KOPT-K1 (cell line): Measurements from ENCODE around the gene HES4.
A peak's percentile ranks its signal among the peaks of the same experiment; 100 is the strongest.

Source experiments
- H3K27ac ChIP-seq: fragments of 200-600 bp; sonication (generic); 2 replicates; pipeline ENCODE4 v1.5.1; 2016; ENCODE audit warnings: antibody characterized with exemption, mild to moderate bottlenecking, low read depth, low read length; ENCODE audit not compliant: poor library complexity, severe bottlenecking
- H3K36me3 ChIP-seq: fragments of 200-600 bp; sonication (generic); 2 replicates; pipeline ENCODE4 v1.5.1; 2017; ENCODE audit warnings: antibody characterized with exemption, mild to moderate bottlenecking, low read length, moderate library complexity; ENCODE audit not compliant: insufficient read depth
- H3K9me3 ChIP-seq: fragments of 200-600 bp; sonication (generic); 2 replicates; pipeline ENCODE4 v1.5.1; 2017; ENCODE audit warnings: antibody characterized with exemption, low read length, mild to moderate bottlenecking; ENCODE audit not compliant: insufficient read depth, poor library complexity, severe bottlenecking

The HES4 gene

GRCh38 chr1:999725-1000356 is at the start of gene HES4:
Gene HES4, minus strand, starts transcription at chr1:1000097. Its CDS starts 124 bp downstream, at chr1:999973.
- no peaks in the 10 kb centered on the region for H3K36me3 ChIP-seq
- H3K27ac ChIP-seq = peak within 1 kb of the TSS; percentile 54
- H3K9me3 ChIP-seq = no peaks in the 10 kb centered on the region

GRCh38 chr1:1048765-1049164 is 48.9 kb upstream of the HES4 start:
- no peaks in the 10 kb centered on the region for H3K9me3 ChIP-seq
- H3K27ac ChIP-seq = no peak overlapping the region
- no peaks in the 10 kb centered on the region for H3K36me3 ChIP-seq

- H3K9me3 ChIP-seq = no peaks in the 10 kb centered on the region
- H3K36me3 ChIP-seq = no peaks in the 10 kb centered on the region
- no peak overlapping the region for H3K27ac ChIP-seq
These were observed 48.1 kb upstream of the HES4 start for GRCh38 chr1:1047963-1048362.

- H3K36me3 ChIP-seq = no peaks in the 10 kb centered on the region
These were observed 47.5 kb upstream of the HES4 start for GRCh38 chr1:1047407-1047806.

GRCh38 chr1:1046767-1047166 is 46.9 kb upstream of the HES4 start:
- no peak overlapping the region for H3K27ac ChIP-seq
- H3K9me3 ChIP-seq = no peaks in the 10 kb centered on the region
- H3K36me3 ChIP-seq = no peaks in the 10 kb centered on the region

More at GRCh38 chr1:1047407-1047806, 47.5 kb upstream of the HES4 start:
- H3K9me3 ChIP-seq = no peaks in the 10 kb centered on the region
- H3K27ac ChIP-seq = no peak overlapping the region

- H3K9me3 ChIP-seq = no peaks in the 10 kb centered on the region
- no peaks in the 10 kb centered on the region for H3K36me3 ChIP-seq
- no peak overlapping the region for H3K27ac ChIP-seq
These were observed 46.3 kb upstream of the HES4 start for GRCh38 chr1:1046243-1046642.

- no peaks in the 10 kb centered on the region for H3K9me3 ChIP-seq
- H3K36me3 ChIP-seq = no peaks in the 10 kb centered on the region
- H3K27ac ChIP-seq = no peak overlapping the region
These were observed 45.2 kb upstream of the HES4 start for GRCh38 chr1:1045129-1045528.

GRCh38 chr1:1044455-1045078 is 44.7 kb upstream of the HES4 start:
- Histone ChIP-seq H3K36me3 (no peaks in the 10 kb centered on the region), H3K27ac (no peak overlapping the region), H3K9me3 (no peaks in the 10 kb centered on the region)

- H3K27ac ChIP-seq = no peak overlapping the region
- H3K36me3 ChIP-seq = no peaks in the 10 kb centered on the region
- H3K9me3 ChIP-seq = no peaks in the 10 kb centered on the region
These were observed 44.0 kb upstream of the HES4 start for GRCh38 chr1:1043921-1044320.

GRCh38 chr1:1043411-1043810 is 43.5 kb upstream of the HES4 start:
- no peak overlapping the region for H3K27ac ChIP-seq
- no peaks in the 10 kb centered on the region for H3K36me3 ChIP-seq
- no peaks in the 10 kb centered on the region for H3K9me3 ChIP-seq

- no peaks in the 10 kb centered on the region for H3K9me3 ChIP-seq
- no peak overlapping the region for H3K27ac ChIP-seq
- no peaks in the 10 kb centered on the region for H3K36me3 ChIP-seq
These were observed 42.9 kb upstream of the HES4 start for GRCh38 chr1:1042835-1043234.

GRCh38 chr1:1041873-1042272 is 42.0 kb upstream of the HES4 start:
- no peaks in the 10 kb centered on the region for H3K36me3 ChIP-seq
- no peaks in the 10 kb centered on the region for H3K9me3 ChIP-seq
- no peak overlapping the region for H3K27ac ChIP-seq

GRCh38 chr1:1041092-1041523 is 41.2 kb upstream of the HES4 start:
- Histone ChIP-seq H3K36me3 (no peaks in the 10 kb centered on the region), H3K9me3 (no peaks in the 10 kb centered on the region), H3K27ac (no peak overlapping the region)

- no peaks in the 10 kb centered on the region for H3K36me3 ChIP-seq
- H3K27ac ChIP-seq = no peak overlapping the region
- H3K9me3 ChIP-seq = no peaks in the 10 kb centered on the region
These were observed 40.4 kb upstream of the HES4 start for GRCh38 chr1:1040004-1040991.
